ENCODE results near the gene MYO3A. TPM values are rescaled to one million over a fixed set of nuclear protein-coding genes. Genes with fewer than 3 reads are reported as not detected.

The MYO3A gene
- polyA plus RNA-seq, 3 donors: not detected

GRCh38 chr10:25902002-25902401 lies 32.0 kb upstream of the MYO3A start:
- H3K9me3 ChIP-seq (replicated peaks in 1 of 2; ENCODE audit: control insufficient read depth in 1 of 2, insufficient read depth in 1 of 2, low read length in 2 of 2): no peaks in the 10 kb centered on the region
- no peaks in the 10 kb centered on the region for H3K79me2 ChIP-seq (ENCODE audit: insufficient read depth, low read length)
- no peak overlapping the region for H3K27ac ChIP-seq (ENCODE audit: low read depth in 1 of 2, low read length in 2 of 2)
- Mint-ChIP-seq H3K9me3 (peaks cover 0 to 3% (median 0%) of the 10 kb centered on the region in 7 donors), H3K4me3 (no peak overlapping the region), H3K4me1 (no peaks in the 10 kb centered on the region), H3K27me3 (ENCODE audit: low read depth in 3 of 3) (peaks cover 0 to 5% (median 3%) of the 10 kb centered on the region in 3 donors), H3K27ac (no peak overlapping the region), H3K36me3 (no peaks in the 10 kb centered on the region)
- H3K9ac ChIP-seq (ENCODE audit: insufficient read depth, low read length, poor library complexity, severe bottlenecking): no peak overlapping the region
- intact Hi-C loops (cut with micrococcal nuclease): no loop called here
- H2AFZ ChIP-seq (ENCODE audit: insufficient read depth, low read depth, low read length, poor library complexity, severe bottlenecking): no peak overlapping the region
- no peaks in the 10 kb centered on the region for H3K4me1 ChIP-seq (ENCODE audit: control insufficient read depth in 1 of 2, insufficient read depth in 2 of 2, low read length in 2 of 2)
- TF ChIP-seq CTCF (IDR thresholded peaks at IDR 0.05): no peak
- DNase-seq: no peak
- H3K4me3 ChIP-seq (replicated peaks in 1 of 3; ENCODE audit: low read depth in 2 of 3, low read length in 3 of 3): no peak overlapping the region
- no peaks in the 10 kb centered on the region for H3K27me3 ChIP-seq (ENCODE audit: control insufficient read depth in 2 of 2, insufficient read depth in 2 of 2, low read length in 2 of 2)
- H3K4me2 ChIP-seq (replicated peaks; ENCODE audit: extremely low read depth, low read length, poor library complexity, severe bottlenecking): no peak overlapping the region
- no peaks in the 10 kb centered on the region for H3K36me3 ChIP-seq (replicated peaks in 1 of 2; ENCODE audit: control insufficient read depth in 1 of 2, insufficient read depth in 2 of 2, low read length in 2 of 2)
- 100% methylated on average over 2 of the region's 5 CpGs for WGBS (ENCODE audit: insufficient coverage)
- no peaks in the 10 kb centered on the region for H4K20me1 ChIP-seq (ENCODE audit: insufficient read depth, low read length)

- Mint-ChIP-seq H3K4me1 (no peaks in the 10 kb centered on the region), H3K36me3 (no peaks in the 10 kb centered on the region), H3K27ac (no peak overlapping the region), H3K9me3 (peaks cover 0 to 4% (median 1%) of the 10 kb centered on the region in 7 donors), H3K4me3 (no peak overlapping the region), H3K27me3 (ENCODE audit: low read depth in 3 of 3) (peaks cover 0 to 4% (median 4%) of the 10 kb centered on the region in 3 donors)
- Histone ChIP-seq H3K4me3 (replicated peaks in 1 of 3; ENCODE audit: low read depth in 2 of 3, low read length in 3 of 3) (no peak overlapping the region), H3K27me3 (ENCODE audit: control insufficient read depth in 2 of 2, insufficient read depth in 2 of 2, low read length in 2 of 2) (no peaks in the 10 kb centered on the region), H3K36me3 (replicated peaks in 1 of 2; ENCODE audit: control insufficient read depth in 1 of 2, insufficient read depth in 2 of 2, low read length in 2 of 2) (no peaks in the 10 kb centered on the region), H3K27ac (ENCODE audit: low read depth in 1 of 2, low read length in 2 of 2) (no peak overlapping the region), H3K4me1 (ENCODE audit: control insufficient read depth in 1 of 2, insufficient read depth in 2 of 2, low read length in 2 of 2) (no peaks in the 10 kb centered on the region), H3K9ac (ENCODE audit: insufficient read depth, low read length, poor library complexity, severe bottlenecking) (no peak overlapping the region), H4K20me1 (ENCODE audit: insufficient read depth, low read length) (no peaks in the 10 kb centered on the region), H3K4me2 (replicated peaks; ENCODE audit: extremely low read depth, low read length, poor library complexity, severe bottlenecking) (no peak overlapping the region), H3K9me3 (replicated peaks in 1 of 2; ENCODE audit: control insufficient read depth in 1 of 2, insufficient read depth in 1 of 2, low read length in 2 of 2) (no peaks in the 10 kb centered on the region), H3K79me2 (ENCODE audit: insufficient read depth, low read length) (no peaks in the 10 kb centered on the region), H2AFZ (ENCODE audit: insufficient read depth, low read depth, low read length, poor library complexity, severe bottlenecking) (no peak overlapping the region)
- DNase-seq: no peak
- TF ChIP-seq CTCF (IDR thresholded peaks at IDR 0.05): no peak
- 78% methylated on average over 1 of the region's 4 CpGs for WGBS (ENCODE audit: insufficient coverage)
- intact Hi-C loops (cut with micrococcal nuclease): no loop called here
Observed at GRCh38 chr10:25907261-25907660, 26.8 kb upstream of the MYO3A start.
